CD4-positive, alpha-beta memory T cell (primary cell): ENCODE measurements around the gene TYK2. TPM values are rescaled to one million over a fixed set of nuclear protein-coding genes. Genes with fewer than 3 reads are reported as not detected.

ENCODE experiments used
- CTCF ChIA-PET: fragments of 350-600 bp; sonication (Branson Sonifier 250); formaldehyde crosslinking; loops from one replicate; lab custom pipeline; 2021; ENCODE audit warnings: inconsistent platforms; ENCODE audit not compliant: partially characterized antibody; lab: Charles Lee
- POLR2A ChIA-PET: fragments of 350-600 bp; sonication (Branson Sonifier 250); formaldehyde crosslinking; loops from one replicate; lab custom pipeline; 2021; ENCODE audit not compliant: partially characterized antibody; lab: Charles Lee
- DNase-seq, 5 donors: peaks; one replicate each; pipeline versions ENCODE4 v3.0.0 to v3.0.0-alpha.2; 2020 to 2022; ENCODE audit warnings: mixed read lengths in 1 of 5
- H3K27ac ChIP-seq: one replicate; pipeline ENCODE4 v1.7.0; 2013; ENCODE audit warnings: low read depth, low read length
- H3K27me3 ChIP-seq: 2 replicates; pipeline ENCODE4 v1.7.0; 2013; ENCODE audit warnings: mild to moderate bottlenecking, low read length, moderate library complexity; ENCODE audit not compliant: insufficient read depth
- H3K36me3 ChIP-seq: 2 replicates; pipeline ENCODE4 v1.7.0; 2013; ENCODE audit warnings: mild to moderate bottlenecking, low read length, moderate library complexity; ENCODE audit not compliant: insufficient read depth
- H3K4me1 ChIP-seq: 2 replicates; pipeline ENCODE4 v1.7.0; 2013; ENCODE audit warnings: mild to moderate bottlenecking, low read length, moderate library complexity; ENCODE audit not compliant: insufficient read depth
- H3K4me3 ChIP-seq, 2 donors: one replicate each; pipeline ENCODE4 v1.7.0; 2013; ENCODE audit warnings: low read length in 2 of 2, mild to moderate bottlenecking in 1 of 2
- H3K9me3 ChIP-seq, 2 donors: one replicate each; pipeline ENCODE4 v1.7.0; 2013; ENCODE audit warnings: low read length in 2 of 2, control low read depth in 1 of 2; ENCODE audit not compliant: control insufficient read depth in 1 of 2
- H3K27ac Mint-ChIP-seq, 7 donors: one replicate each; pipeline ENCODE4 v1.8.0; 2020 to 2021; ENCODE audit warnings: mixed read lengths in 7 of 7, mild to moderate bottlenecking in 6 of 7, inconsistent platforms in 3 of 7, moderate library complexity in 3 of 7
- H3K27me3 Mint-ChIP-seq, 2 donors: one replicate each; pipeline ENCODE4 v1.8.0; 2020 to 2021; ENCODE audit warnings: mixed read lengths in 2 of 2
- H3K36me3 Mint-ChIP-seq, 2 donors: one replicate each; pipeline ENCODE4 v1.8.0; 2020 to 2021; ENCODE audit warnings: mixed read lengths in 2 of 2, inconsistent platforms in 1 of 2, mild to moderate bottlenecking in 1 of 2
- H3K4me1 Mint-ChIP-seq, 4 donors: one replicate each; pipeline ENCODE4 v1.8.0; 2020 to 2021; ENCODE audit warnings: mixed read lengths in 4 of 4, mild to moderate bottlenecking in 1 of 4
- H3K4me3 Mint-ChIP-seq, 8 donors: one replicate each; pipeline ENCODE4 v1.8.0; 2020 to 2021; ENCODE audit warnings: mixed read lengths in 8 of 8, mild to moderate bottlenecking in 7 of 8, moderate library complexity in 6 of 8, inconsistent platforms in 3 of 8
- H3K9me3 Mint-ChIP-seq, 8 donors: one replicate each; pipeline ENCODE4 v1.8.0; 2020 to 2021; ENCODE audit warnings: mixed read lengths in 8 of 8, mild to moderate bottlenecking in 5 of 8, inconsistent platforms in 3 of 8, moderate library complexity in 1 of 8
- intact Hi-C: fragments of 100-400 bp; cut with micrococcal nuclease; formaldehyde crosslinking; loops from one replicate; pipeline ENCODE4 v1.15.1; 2023
- polyA plus RNA-seq, 2 donors: library from polyadenylated mRNA; unstranded; fragments of 300-500 nt; fragmentation: Illumina TruSeq; gene quantifications; one replicate each; pipeline ENCODE4 v1.2.3, GENCODE V29; 2021
- total RNA-seq, 2 experiments: library from RNA; stranded (reverse); gene quantifications; one replicate each; pipeline ENCODE4 v1.2.3, GENCODE V29; 2021

The TYK2 gene
- total and polyA plus RNA-seq, 4 experiments from 2014 or later: 33.3 to 314 (median 187) TPM

- Histone ChIP-seq H3K27ac (no peak overlapping the region), H3K4me3 (no peak overlapping the region), H3K27me3 (no peaks in the 10 kb centered on the region), H3K4me1 (peaks cover 6% of the 10 kb centered on the region), H3K9me3 (no peaks in the 10 kb centered on the region), H3K36me3 (peaks cover 30% of the 10 kb centered on the region)
- ChIA-PET POLR2A (interaction anchor here (1.0 kb wide), 1 partner anchor 9 kb away, joined by 3 read pairs; the partner anchor contains the start of gene CDC37), CTCF (interaction anchor here (0.6 to 6.9 kb wide), 4 partner anchors 6 to 136 kb away, joined by 4 to 132 read pairs (median 25); partner anchors contain the start of genes CDC37 and ICAM1)
- Mint-ChIP-seq H3K27ac (no peak overlapping the region), H3K36me3 (peaks cover 25 to 54% of the 10 kb centered on the region in 2 donors), H3K27me3 (no peaks in the 10 kb centered on the region), H3K4me3 (no peak overlapping the region), H3K9me3 (peaks cover 0 to 3% (median 0%) of the 10 kb centered on the region in 8 donors), H3K4me1 (peaks cover 2 to 14% (median 6%) of the 10 kb centered on the region in 4 donors)
- intact Hi-C loops: no loop called here
- DNase-seq: no peak
Observed at GRCh38 chr19:10395003-10395402, 14.6 kb upstream of the TYK2 start.

GRCh38 chr19:10393137-10393536 is 12.8 kb upstream of the TYK2 start:
- CTCF ChIA-PET: interaction anchor here (1.3 to 6.9 kb wide), 8 partner anchors 8 to 462 kb away, joined by 3 to 132 read pairs (median 6); partner anchors contain the start of genes CDC37 and ICAM1
- H3K4me3 ChIP-seq: no peak overlapping the region

GRCh38 chr19:10392120-10392519 is 11.7 kb upstream of the TYK2 start:
- Mint-ChIP-seq H3K36me3 (peaks cover 25 to 43% of the 10 kb centered on the region in 2 donors), H3K27ac (no peak overlapping the region), H3K27me3 (no peaks in the 10 kb centered on the region)

More at GRCh38 chr19:10393137-10393536, 12.8 kb upstream of the TYK2 start:
- peak overlapping the region in 1 of 7 donors; percentile 68 for H3K27ac Mint-ChIP-seq
- H3K9me3 Mint-ChIP-seq: peaks cover 0 to 1% (median 0%) of the 10 kb centered on the region in 8 donors
- Histone ChIP-seq H3K27me3 (no peaks in the 10 kb centered on the region), H3K27ac (no peak overlapping the region), H3K4me1 (no peaks in the 10 kb centered on the region), H3K36me3 (peaks cover 30% of the 10 kb centered on the region), H3K9me3 (no peaks in the 10 kb centered on the region)
- POLR2A ChIA-PET: interaction anchor here (1.2 to 3.1 kb wide), 4 partner anchors 9 to 134 kb away, joined by 3 to 43 read pairs (median 11); partner anchors contain the start of genes ICAM1 and TYK2
- intact Hi-C loops: no loop called here
- no peak overlapping the region for H3K4me3 Mint-ChIP-seq
- H3K27me3 Mint-ChIP-seq: no peaks in the 10 kb centered on the region
- H3K4me1 Mint-ChIP-seq: peaks cover 5 to 12% (median 11%) of the 10 kb centered on the region in 4 donors
- peaks cover 25 to 48% of the 10 kb centered on the region in 2 donors for H3K36me3 Mint-ChIP-seq
- DNase-seq: no peak

GRCh38 chr19:10390652-10391286 is 10.4 kb upstream of the TYK2 start:
- peaks cover 23 to 34% of the 10 kb centered on the region in 2 donors for H3K36me3 Mint-ChIP-seq
- H3K27ac ChIP-seq: no peak overlapping the region
- H3K27me3 ChIP-seq: no peaks in the 10 kb centered on the region
- no peak overlapping the region for H3K4me3 Mint-ChIP-seq
- ChIA-PET CTCF (interaction anchor here (0.6 to 6.9 kb wide), 21 partner anchors 10 to 463 kb away, joined by 3 to 132 read pairs (median 5); partner anchors contain the start of genes CDC37, ICAM1, ICAM5 and TYK2), POLR2A (interaction anchor here (0.6 to 3.1 kb wide), 6 partner anchors 9 to 457 kb away, joined by 3 to 43 read pairs (median 5); partner anchors contain the start of genes ICAM1 and RAVER1)
- H3K27ac Mint-ChIP-seq: peak overlapping the region in 6 of 7 donors; percentile 50 to 92 (median 80)
- H3K4me1 Mint-ChIP-seq: peaks cover 5 to 11% (median 6%) of the 10 kb centered on the region in 4 donors
- no peaks in the 10 kb centered on the region for H3K27me3 Mint-ChIP-seq
- H3K9me3 Mint-ChIP-seq: peaks cover 0 to 1% (median 0%) of the 10 kb centered on the region in 8 donors
- H3K4me1 ChIP-seq: no peaks in the 10 kb centered on the region
- intact Hi-C loops: no loop called here
- H3K4me3 ChIP-seq: no peak overlapping the region
- peak; percentile 40 to 69 (median 61) for DNase-seq
- H3K9me3 ChIP-seq: no peaks in the 10 kb centered on the region
- peaks cover 25% of the 10 kb centered on the region for H3K36me3 ChIP-seq

More at GRCh38 chr19:10392120-10392519, 11.7 kb upstream of the TYK2 start:
- ChIA-PET POLR2A (interaction anchor here (0.6 to 3.1 kb wide), 7 partner anchors 10 to 133 kb away, joined by 3 to 43 read pairs (median 3); partner anchors contain the start of genes CDC37, ICAM1, RAVER1 and TYK2), CTCF (interaction anchor here (0.8 to 6.9 kb wide), 14 partner anchors 9 to 461 kb away, joined by 3 to 132 read pairs (median 6); partner anchors contain the start of genes CDC37, ICAM1, ICAM5 and TYK2)
- Histone ChIP-seq H3K4me3 (no peak overlapping the region), H3K9me3 (no peaks in the 10 kb centered on the region), H3K36me3 (peaks cover 30% of the 10 kb centered on the region), H3K4me1 (no peaks in the 10 kb centered on the region), H3K27me3 (no peaks in the 10 kb centered on the region), H3K27ac (no peak overlapping the region)
- Mint-ChIP-seq H3K9me3 (peaks cover 0 to 1% (median 0%) of the 10 kb centered on the region in 8 donors), H3K4me3 (no peak overlapping the region), H3K4me1 (peaks cover 5 to 11% (median 6%) of the 10 kb centered on the region in 4 donors)
- no peak for DNase-seq
- intact Hi-C loops: no loop called here

GRCh38 chr19:10389863-10390262 is 9.5 kb upstream of the TYK2 start:
- no peak overlapping the region for H3K4me3 ChIP-seq
- H3K27ac Mint-ChIP-seq: peak overlapping the region in 4 of 7 donors; percentile 55 to 79 (median 66)

GRCh38 chr19:10388957-10389356 is 8.6 kb upstream of the TYK2 start:
- Mint-ChIP-seq H3K9me3 (peaks cover 0 to 1% (median 0%) of the 10 kb centered on the region in 8 donors), H3K36me3 (peaks cover 13 to 24% of the 10 kb centered on the region in 2 donors), H3K4me3 (no peak overlapping the region), H3K27ac (peak overlapping the region; percentile 10 to 79 (median 47)), H3K27me3 (no peaks in the 10 kb centered on the region), H3K4me1 (peaks cover 5 to 11% (median 6%) of the 10 kb centered on the region in 4 donors)
- Histone ChIP-seq H3K9me3 (no peaks in the 10 kb centered on the region), H3K4me3 (no peak overlapping the region), H3K27me3 (no peaks in the 10 kb centered on the region), H3K4me1 (no peaks in the 10 kb centered on the region), H3K36me3 (peaks cover 16% of the 10 kb centered on the region), H3K27ac (no peak overlapping the region)
- intact Hi-C loops: loop anchor here (1.0 kb wide), 2 partner anchors 120 to 130 kb away; no protein-coding TSS in a partner anchor
- peak; percentile 68 to 78 (median 75) for DNase-seq
- ChIA-PET POLR2A (interaction anchor here (0.6 to 3.0 kb wide), 9 partner anchors 8 to 139 kb away, joined by 3 to 73 read pairs (median 4); partner anchors contain the start of genes CDC37, ICAM1 and TYK2), CTCF (interaction anchor here (0.6 to 6.9 kb wide), 41 partner anchors 8 to 458 kb away, joined by 3 to 235 read pairs (median 5); partner anchors contain the start of genes CDC37, FDX2, ICAM1 and ICAM3)

More at GRCh38 chr19:10389863-10390262, 9.5 kb upstream of the TYK2 start:
- Histone ChIP-seq H3K27me3 (no peaks in the 10 kb centered on the region), H3K36me3 (peaks cover 19% of the 10 kb centered on the region), H3K27ac (no peak overlapping the region), H3K9me3 (no peaks in the 10 kb centered on the region), H3K4me1 (no peaks in the 10 kb centered on the region)
- no peak overlapping the region for H3K4me3 Mint-ChIP-seq
- intact Hi-C loops: loop anchor here (1.0 kb wide), 2 partner anchors 121 to 131 kb away; no protein-coding TSS in a partner anchor
- no peaks in the 10 kb centered on the region for H3K27me3 Mint-ChIP-seq
- H3K36me3 Mint-ChIP-seq: peaks cover 16 to 28% of the 10 kb centered on the region in 2 donors
- POLR2A ChIA-PET: interaction anchor here (0.7 to 3.0 kb wide), 3 partner anchors 9 to 131 kb away, joined by 3 to 73 read pairs (median 13); partner anchors contain the start of genes ICAM1 and TYK2
- peaks cover 5 to 11% (median 6%) of the 10 kb centered on the region in 4 donors for H3K4me1 Mint-ChIP-seq
- H3K9me3 Mint-ChIP-seq: peaks cover 0 to 1% (median 0%) of the 10 kb centered on the region in 8 donors
- peak in 1 of 5 donors; percentile 45 for DNase-seq
- CTCF ChIA-PET: interaction anchor here (0.6 to 6.9 kb wide), 20 partner anchors 9 to 462 kb away, joined by 3 to 235 read pairs (median 10); partner anchors contain the start of genes CDC37, ICAM1, ICAM3 and ICAM5
